ENCODE measurements around the gene MSL1. TPM values are rescaled to one million over a fixed set of nuclear protein-coding genes. Genes with fewer than 3 reads are reported as not detected.

The MSL1 gene
- total RNA-seq, 1 experiment from 2014 or later: 96.3 TPM

DNA sequence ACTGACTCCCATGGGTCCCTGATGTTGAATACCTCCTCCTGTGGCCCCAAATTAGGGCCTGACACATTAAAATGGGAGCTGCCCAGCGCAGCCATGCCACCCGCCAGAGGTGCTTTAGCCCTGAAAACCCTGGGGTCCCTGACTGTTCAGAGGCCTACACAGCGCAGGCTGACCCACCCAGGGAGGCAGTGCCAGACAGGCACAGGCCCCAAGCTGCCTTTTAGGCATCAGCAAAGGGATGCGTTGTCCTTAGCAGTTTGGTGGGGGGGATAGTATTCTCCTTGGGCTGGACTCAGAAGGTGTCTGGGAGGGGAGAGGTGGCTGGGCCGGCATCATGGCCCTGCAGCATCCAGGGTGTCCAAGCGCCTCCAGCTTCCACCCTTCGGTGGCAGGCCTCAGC lies 56.9 kb downstream of the MSL1 start:
- no peak for ATAC-seq
- no peaks in the 10 kb centered on the region for H3K27me3 ChIP-seq (ENCODE audit: control insufficient read depth, insufficient read depth, low read length)
- POLR2A ChIA-PET: no interaction called here
- no peaks in the 10 kb centered on the region for H3K9me3 ChIP-seq (ENCODE audit: control insufficient read depth, insufficient read depth, low read depth, low read length)
- H3K4me1 ChIP-seq (ENCODE audit: control insufficient read depth, insufficient read depth, low read length): peaks cover 12% of the 10 kb centered on the region
- no peaks in the 10 kb centered on the region for H3K36me3 ChIP-seq (ENCODE audit: control insufficient read depth, insufficient read depth, low read length)
- intact Hi-C loops (cut with micrococcal nuclease; ENCODE audit: unreplicated experiment) (no loop called here), in situ Hi-C loops (cut with HindIII; ENCODE audit: low pct_unique_long_range_greater_than_20kb, low sequenced_read_pairs) (no loop called here)
- TF ChIP-seq TCF7L2 (IDR thresholded peaks at IDR 0.05; ENCODE audit: low read depth, low read length) (no peak), POLR2AphosphoS5 (IDR thresholded peaks at IDR 0.05; ENCODE audit: low read depth, low read length) (no peak), REST (IDR thresholded peaks at IDR 0.05; ENCODE audit: insufficient read depth in 1 of 2, low read depth in 2 of 2, low read length in 1 of 2) (no peak), SIN3A (IDR thresholded peaks at IDR 0.05; ENCODE audit: borderline replicate concordance, insufficient read depth, low read depth, low read length) (no peak)
- TF ChIP-seq, protein P1, sequence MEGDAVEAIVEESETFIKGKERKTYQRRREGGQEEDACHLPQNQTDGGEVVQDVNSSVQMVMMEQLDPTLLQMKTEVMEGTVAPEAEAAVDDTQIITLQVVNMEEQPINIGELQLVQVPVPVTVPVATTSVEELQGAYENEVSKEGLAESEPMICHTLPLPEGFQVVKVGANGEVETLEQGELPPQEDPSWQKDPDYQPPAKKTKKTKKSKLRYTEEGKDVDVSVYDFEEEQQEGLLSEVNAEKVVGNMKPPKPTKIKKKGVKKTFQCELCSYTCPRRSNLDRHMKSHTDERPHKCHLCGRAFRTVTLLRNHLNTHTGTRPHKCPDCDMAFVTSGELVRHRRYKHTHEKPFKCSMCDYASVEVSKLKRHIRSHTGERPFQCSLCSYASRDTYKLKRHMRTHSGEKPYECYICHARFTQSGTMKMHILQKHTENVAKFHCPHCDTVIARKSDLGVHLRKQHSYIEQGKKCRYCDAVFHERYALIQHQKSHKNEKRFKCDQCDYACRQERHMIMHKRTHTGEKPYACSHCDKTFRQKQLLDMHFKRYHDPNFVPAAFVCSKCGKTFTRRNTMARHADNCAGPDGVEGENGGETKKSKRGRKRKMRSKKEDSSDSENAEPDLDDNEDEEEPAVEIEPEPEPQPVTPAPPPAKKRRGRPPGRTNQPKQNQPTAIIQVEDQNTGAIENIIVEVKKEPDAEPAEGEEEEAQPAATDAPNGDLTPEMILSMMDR (IDR thresholded peaks at IDR 0.05): no peak
- H3K27ac ChIP-seq (ENCODE audit: low read length): no peak overlapping the region
- no peak for DNase-seq (ENCODE audit: low read depth, low spot score)
- no peak overlapping the region for H3K4me3 ChIP-seq (ENCODE audit: low read depth in 2 of 2, low read length in 2 of 2)
- no TSS peak for BruUV-seq (replicated peaks)
- CTCF ChIA-PET: interaction anchor here (0.6 to 1.4 kb wide), 4 partner anchors 10 to 103 kb away, joined by 4 to 9 read pairs (median 8); no protein-coding TSS in a partner anchor

DNA sequence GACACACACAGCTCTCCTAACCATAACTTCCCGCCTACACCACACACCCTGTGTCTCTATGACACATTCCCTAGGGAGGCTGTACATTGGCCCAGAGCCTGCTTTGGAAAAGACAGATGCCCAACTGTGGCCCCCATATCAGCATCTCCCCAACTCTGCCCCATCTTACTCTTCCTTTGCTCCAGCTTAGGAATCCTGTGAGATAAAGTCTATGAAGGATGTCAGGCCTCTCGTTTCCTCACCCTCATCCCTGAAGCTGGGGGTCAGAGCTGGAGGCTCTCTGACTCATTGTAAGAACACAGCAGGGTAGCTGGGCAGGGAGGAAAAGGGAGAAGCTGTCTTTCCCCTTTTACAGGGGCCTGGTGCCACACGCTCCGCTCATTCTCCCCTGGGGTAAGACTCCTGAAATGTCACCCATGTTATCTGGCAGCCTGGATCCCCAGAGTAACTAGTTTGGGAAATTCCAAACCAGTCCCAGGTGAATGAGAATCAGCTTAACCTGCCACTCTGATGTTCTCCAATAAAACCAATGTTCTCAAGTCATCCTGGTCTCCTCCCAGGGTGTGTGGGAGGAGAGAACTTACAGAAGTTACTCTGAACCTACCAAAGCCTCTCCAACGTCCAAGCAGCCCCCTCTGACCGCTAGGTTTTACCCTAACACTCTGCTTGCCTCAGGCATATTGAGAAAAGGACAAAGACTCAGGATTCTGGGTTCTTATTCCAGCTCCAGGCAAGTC lies 58.3 kb downstream of the MSL1 start:
- no peaks in the 10 kb centered on the region for H3K9me3 ChIP-seq (ENCODE audit: control insufficient read depth, insufficient read depth, low read depth, low read length)
- H3K4me1 ChIP-seq (ENCODE audit: control insufficient read depth, insufficient read depth, low read length): peaks cover 12% of the 10 kb centered on the region
- H3K36me3 ChIP-seq (ENCODE audit: control insufficient read depth, insufficient read depth, low read length): no peaks in the 10 kb centered on the region
- intact Hi-C loops (cut with micrococcal nuclease; ENCODE audit: unreplicated experiment): no loop called here
- POLR2A ChIA-PET: no interaction called here
- no peaks in the 10 kb centered on the region for H3K27me3 ChIP-seq (ENCODE audit: control insufficient read depth, insufficient read depth, low read length)
- no TSS peak for BruUV-seq (replicated peaks)
- peak; percentile 62 for ATAC-seq
- CTCF ChIA-PET: interaction anchor here (0.5 to 1.4 kb wide), 5 partner anchors 11 to 167 kb away, joined by 3 to 11 read pairs (median 3); partner anchors contain the start of gene WIPF2
- H3K27ac ChIP-seq (ENCODE audit: low read length): peak overlapping the region; percentile 35; the same call in 1 of the 2 replicates
- TF ChIP-seq POLR2AphosphoS5 (IDR thresholded peaks at IDR 0.05; ENCODE audit: low read depth, low read length): no peak
- TF ChIP-seq, protein P1 (IDR thresholded peaks at IDR 0.05): no peak
- no peak for TF ChIP-seq REST (IDR thresholded peaks at IDR 0.05; ENCODE audit: insufficient read depth in 1 of 2, low read depth in 2 of 2, low read length in 1 of 2)
- TF ChIP-seq TCF7L2 (IDR thresholded peaks at IDR 0.05; ENCODE audit: low read depth, low read length): no peak
- TF ChIP-seq SIN3A (IDR thresholded peaks at IDR 0.05; ENCODE audit: borderline replicate concordance, insufficient read depth, low read depth, low read length): no peak
- H3K4me3 ChIP-seq (ENCODE audit: low read depth in 2 of 2, low read length in 2 of 2): no peak overlapping the region
- in situ Hi-C loops (cut with HindIII; ENCODE audit: low pct_unique_long_range_greater_than_20kb, low sequenced_read_pairs): no loop called here
- DNase-seq (ENCODE audit: low read depth, low spot score): no peak

All from Panc1 (cell line).